Measurements from ENCODE around the gene LIN54. TPM values are rescaled to one million over a fixed set of nuclear protein-coding genes. Genes with fewer than 3 reads are reported as not detected.
"Not testable (repeated sequence)": the region's sequence is repeated elsewhere in the genome, so short reads cannot be mapped to it uniquely, and the experiment has no call there.

Gene LIN54
- total and polyA plus RNA-seq, 2 donors (not counting 1 experiment from before 2014, with no cell fraction given) = 13.3 to 15.2 TPM

GRCh38 chr4:82989575-82990429 lies 20.8 kb downstream of the LIN54 start:
- Histone ChIP-seq H3K9me3 (ENCODE audit: control insufficient read depth, insufficient read depth, low read depth, low read length) (no peaks in the 10 kb centered on the region), H3K4me1 (ENCODE audit: control insufficient read depth, extremely low read depth, insufficient read depth, low read length) (peaks cover 4% of the 10 kb centered on the region), H3K27ac (ENCODE audit: insufficient read depth, low read length) (peak overlapping the region; percentile 46), H3K4me3 (replicated peaks in 1 of 4; ENCODE audit: control extremely low read depth in 1 of 4, insufficient read depth in 1 of 4, low read depth in 3 of 4, low read length in 4 of 4) (peak overlapping the region in 2 of 4 experiments; percentile 3 to 45), H3K9ac (ENCODE audit: insufficient read depth, low read length) (no peak overlapping the region), H3K4me2 (ENCODE audit: extremely low read depth, insufficient read depth, low read length) (peak overlapping the region; percentile 64), H4K20me1 (ENCODE audit: control insufficient read depth, extremely low read depth, insufficient read depth, low read length) (no peaks in the 10 kb centered on the region), H2AFZ (ENCODE audit: low read length) (peak overlapping the region; percentile 12), H3K79me2 (ENCODE audit: control insufficient read depth, insufficient read depth, low read length) (peaks cover 34% of the 10 kb centered on the region), H3K36me3 (ENCODE audit: control insufficient read depth, insufficient read depth, low read length) (no peaks in the 10 kb centered on the region), H3K27me3 (ENCODE audit: control insufficient read depth, insufficient read depth, low read length) (no peaks in the 10 kb centered on the region)
- TF ChIP-seq CTCF (conservative IDR thresholded peaks at IDR 0.05 in 1 of 2, IDR thresholded peaks at IDR 0.05 in 1 of 2; ENCODE audit: low read depth in 1 of 2, low read length in 2 of 2) (no peak), EZH2 (IDR thresholded peaks at IDR 0.05; ENCODE audit: low read length, missing control alignments) (no peak)
- DNase-seq (ENCODE audit: low read depth in 2 of 2) = peak; percentile 19 to 32

GRCh38 chr4:82988323-82988832 lies 22.2 kb downstream of the LIN54 start:
- Histone ChIP-seq H3K4me3 (replicated peaks in 1 of 4; ENCODE audit: control extremely low read depth in 1 of 4, insufficient read depth in 1 of 4, low read depth in 3 of 4, low read length in 4 of 4) (no peak overlapping the region), H3K36me3 (ENCODE audit: control insufficient read depth, insufficient read depth, low read length) (no peaks in the 10 kb centered on the region), H3K4me2 (ENCODE audit: extremely low read depth, insufficient read depth, low read length) (no peak overlapping the region), H3K9ac (ENCODE audit: insufficient read depth, low read length) (no peak overlapping the region), H3K9me3 (ENCODE audit: control insufficient read depth, insufficient read depth, low read depth, low read length) (no peaks in the 10 kb centered on the region), H3K27ac (ENCODE audit: insufficient read depth, low read length) (no peak overlapping the region), H3K4me1 (ENCODE audit: control insufficient read depth, extremely low read depth, insufficient read depth, low read length) (peaks cover 10% of the 10 kb centered on the region), H3K27me3 (ENCODE audit: control insufficient read depth, insufficient read depth, low read length) (no peaks in the 10 kb centered on the region), H2AFZ (ENCODE audit: low read length) (no peak overlapping the region), H3K79me2 (ENCODE audit: control insufficient read depth, insufficient read depth, low read length) (peaks cover 37% of the 10 kb centered on the region), H4K20me1 (ENCODE audit: control insufficient read depth, extremely low read depth, insufficient read depth, low read length) (no peaks in the 10 kb centered on the region)
- no peak for TF ChIP-seq CTCF (conservative IDR thresholded peaks at IDR 0.05 in 1 of 2, IDR thresholded peaks at IDR 0.05 in 1 of 2; ENCODE audit: low read depth in 1 of 2, low read length in 2 of 2)
- no peak for TF ChIP-seq EZH2 (IDR thresholded peaks at IDR 0.05; ENCODE audit: low read length, missing control alignments)
- DNase-seq (ENCODE audit: low read depth in 2 of 2) = peak; percentile 83 to 93

- not testable (repeated sequence) for H3K4me1 ChIP-seq (ENCODE audit: control insufficient read depth, extremely low read depth, insufficient read depth, low read length); H3K4me3 ChIP-seq (replicated peaks in 1 of 4; ENCODE audit: control extremely low read depth in 1 of 4, insufficient read depth in 1 of 4, low read depth in 3 of 4, low read length in 4 of 4); H3K4me2 ChIP-seq (ENCODE audit: extremely low read depth, insufficient read depth, low read length); DNase-seq (ENCODE audit: low read depth in 2 of 2); H3K27me3 ChIP-seq (ENCODE audit: control insufficient read depth, insufficient read depth, low read length); H3K36me3 ChIP-seq (ENCODE audit: control insufficient read depth, insufficient read depth, low read length); H3K9me3 ChIP-seq (ENCODE audit: control insufficient read depth, insufficient read depth, low read depth, low read length); H4K20me1 ChIP-seq (ENCODE audit: control insufficient read depth, extremely low read depth, insufficient read depth, low read length); H2AFZ ChIP-seq (ENCODE audit: low read length); H3K27ac ChIP-seq (ENCODE audit: insufficient read depth, low read length); H3K9ac ChIP-seq (ENCODE audit: insufficient read depth, low read length)
- peaks cover 37% of the 10 kb centered on the region for H3K79me2 ChIP-seq (ENCODE audit: control insufficient read depth, insufficient read depth, low read length)
Observed at GRCh38 chr4:82987519-82987918, 23.1 kb downstream of the LIN54 start.

All from fibroblast of lung (primary cell).